Gastroesophageal sphincter (tissue), 4 donors: ENCODE data around the gene FGFRL1. TPM values are rescaled to one million over a fixed set of nuclear protein-coding genes. Genes with fewer than 3 reads are reported as not detected.
A peak's percentile ranks its signal among the peaks of the same experiment; 100 is the strongest.

Experiments
- ATAC-seq: fragments of 150-250 bp; one replicate; pipeline ENCODE4 v1.9.1; 2016; ENCODE audit warnings: mild to moderate bottlenecking, moderate library complexity
- H3K27ac ChIP-seq, 4 donors: fragments of 200-600 bp; sonication (generic) in 3 of 4; 1 replicate in 3 of 4; 2 replicates in 1 of 4; pipeline ENCODE4 v1.5.1; 2016 to 2019
- H3K27me3 ChIP-seq: fragments of 200-600 bp; sonication (generic); one replicate; pipeline ENCODE4 v1.5.1; 2019
- H3K36me3 ChIP-seq, 2 donors: fragments of 200-600 bp; sonication (generic); one replicate each; pipeline ENCODE4 v1.5.1; 2019; ENCODE audit warnings: control low read depth in 1 of 2
- H3K4me1 ChIP-seq, 3 donors: fragments of 200-600 bp; sonication (generic); 1 replicate in 2 of 3; 2 replicates in 1 of 3; pipeline ENCODE4 v1.5.1; 2016 to 2019; ENCODE audit warnings: control low read depth in 2 of 3
- H3K4me3 ChIP-seq, 2 donors: fragments of 200-600 bp; sonication (generic); one replicate each; pipeline ENCODE4 v1.5.1; 2019; ENCODE audit warnings: mild to moderate bottlenecking in 1 of 2, moderate library complexity in 1 of 2
- H3K9me3 ChIP-seq, 3 donors: fragments of 200-600 bp; sonication (generic); one replicate each; pipeline ENCODE4 v1.5.1; 2017 to 2019; ENCODE audit warnings: control low read depth in 2 of 3
- EP300 ChIP-seq: sonication (generic); formaldehyde crosslinking; IDR thresholded peaks from one replicate; pipeline ENCODE4 v1.6.1; 2017; ENCODE audit warnings: antibody characterized with exemption, mild to moderate bottlenecking
- POLR2A ChIP-seq, 2 donors: fragments of 450-650 bp; IDR thresholded peaks; one replicate each; pipeline ENCODE4 v1.6.1; 2017; ENCODE audit warnings: antibody characterized with exemption in 2 of 2, mild to moderate bottlenecking in 2 of 2, moderate library complexity in 1 of 2
- POLR2AphosphoS5 ChIP-seq: sonication (generic); formaldehyde crosslinking; IDR thresholded peaks from one replicate; pipeline ENCODE4 v1.6.1; 2017; ENCODE audit warnings: antibody characterized with exemption
- WGBS, 2 donors: methylation state at CpG; one replicate each; pipeline ENCODE4 v1.1.5; 2018; ENCODE audit warnings: low coverage in 1 of 2; 5-methylcytosine and 5-hydroxymethylcytosine counted together
- total RNA-seq, 4 donors: library from RNA; depleted of rRNA; stranded (reverse); fragments of >200 nt; gene quantifications; one replicate each; pipeline ENCODE4 v1.1.0, GENCODE V29; 2016
- TF ChIP-seq, protein P1 (sequence below), 4 experiments: fragments of 200-600 bp in 2 of 4; fragments of 450-650 bp in 2 of 4; sonication (generic) in 1 of 4; IDR thresholded peaks; one replicate each; pipeline ENCODE4 v1.5.1; 2017 to 2019; ENCODE audit warnings: antibody characterized with exemption in 4 of 4, mild to moderate bottlenecking in 2 of 4, moderate library complexity in 2 of 4

FGFRL1 gene
- total RNA-seq, 4 donors from 2014 or later, result 21.9 to 36.8 (median 25.4) TPM

DNA sequence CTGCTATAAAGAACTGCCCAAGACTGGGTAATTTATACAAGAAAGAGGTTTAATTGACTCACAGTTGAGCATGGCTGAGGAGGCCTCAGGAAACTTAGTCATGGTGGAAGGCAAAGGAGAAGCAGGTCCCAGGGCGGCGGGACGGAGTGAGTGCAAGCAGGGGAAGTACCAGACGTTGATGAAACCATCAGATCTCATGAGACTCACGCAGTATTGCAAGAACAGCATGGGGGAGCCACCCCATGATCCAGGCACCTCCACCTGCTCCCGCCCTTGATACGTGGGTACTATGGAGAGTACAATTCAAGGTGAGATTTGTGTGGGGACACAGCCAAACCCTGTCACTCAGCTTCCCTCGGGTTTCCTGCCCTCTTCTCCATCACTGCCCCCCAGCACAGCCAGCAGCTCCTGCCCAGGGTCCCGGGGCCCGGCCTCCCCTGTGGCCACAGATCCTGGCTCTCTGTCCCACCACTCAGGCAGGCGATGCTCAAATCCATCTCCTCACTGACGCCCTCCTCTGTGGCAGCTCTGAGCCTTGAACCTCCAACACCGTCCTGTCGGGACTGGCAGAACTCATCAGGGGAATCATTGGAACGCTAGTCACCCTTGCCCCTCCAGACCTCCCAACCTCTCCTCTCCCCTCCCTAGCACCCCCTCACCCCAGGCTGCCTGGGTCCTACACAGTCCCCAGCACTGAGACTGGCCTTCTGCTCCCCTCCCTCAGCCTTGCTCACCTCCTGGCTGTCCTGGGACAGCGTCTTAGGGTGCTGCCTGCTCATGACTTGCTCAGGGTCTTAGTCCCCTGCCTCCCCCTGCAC, 37.6 kb downstream of the FGFRL1 start:
- Histone ChIP-seq H3K4me3 (no peak overlapping the region), H3K4me1 (peaks cover 0 to 37% (median 10%) of the 10 kb centered on the region in 3 donors), H3K27me3 (peaks cover 83% of the 10 kb centered on the region), H3K27ac (no peak overlapping the region), H3K36me3 (no peaks in the 10 kb centered on the region), H3K9me3 (no peaks in the 10 kb centered on the region)
- TF ChIP-seq EP300 (no peak), POLR2AphosphoS5 (no peak), POLR2A (IDR thresholded peaks at IDR 0.05) (no peak)
- TF ChIP-seq, protein P1, sequence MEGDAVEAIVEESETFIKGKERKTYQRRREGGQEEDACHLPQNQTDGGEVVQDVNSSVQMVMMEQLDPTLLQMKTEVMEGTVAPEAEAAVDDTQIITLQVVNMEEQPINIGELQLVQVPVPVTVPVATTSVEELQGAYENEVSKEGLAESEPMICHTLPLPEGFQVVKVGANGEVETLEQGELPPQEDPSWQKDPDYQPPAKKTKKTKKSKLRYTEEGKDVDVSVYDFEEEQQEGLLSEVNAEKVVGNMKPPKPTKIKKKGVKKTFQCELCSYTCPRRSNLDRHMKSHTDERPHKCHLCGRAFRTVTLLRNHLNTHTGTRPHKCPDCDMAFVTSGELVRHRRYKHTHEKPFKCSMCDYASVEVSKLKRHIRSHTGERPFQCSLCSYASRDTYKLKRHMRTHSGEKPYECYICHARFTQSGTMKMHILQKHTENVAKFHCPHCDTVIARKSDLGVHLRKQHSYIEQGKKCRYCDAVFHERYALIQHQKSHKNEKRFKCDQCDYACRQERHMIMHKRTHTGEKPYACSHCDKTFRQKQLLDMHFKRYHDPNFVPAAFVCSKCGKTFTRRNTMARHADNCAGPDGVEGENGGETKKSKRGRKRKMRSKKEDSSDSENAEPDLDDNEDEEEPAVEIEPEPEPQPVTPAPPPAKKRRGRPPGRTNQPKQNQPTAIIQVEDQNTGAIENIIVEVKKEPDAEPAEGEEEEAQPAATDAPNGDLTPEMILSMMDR (IDR thresholded peaks at IDR 0.05), result no peak
- ATAC-seq, result no peak
- WGBS, 2 donors, result 83 to 85% methylated on average over 7 to 13 of the region's 16 CpGs

- Histone ChIP-seq H3K4me1 (peaks cover 0 to 32% (median 6%) of the 10 kb centered on the region in 3 donors), H3K9me3 (no peaks in the 10 kb centered on the region), H3K36me3 (no peaks in the 10 kb centered on the region), H3K4me3 (no peak overlapping the region), H3K27ac (no peak overlapping the region), H3K27me3 (peaks cover 79% of the 10 kb centered on the region)
- TF ChIP-seq POLR2AphosphoS5 (no peak), EP300 (no peak), POLR2A (IDR thresholded peaks at IDR 0.05) (no peak)
- TF ChIP-seq, protein P1 (IDR thresholded peaks at IDR 0.05), result no peak
- 71% methylated on average over 5 of the region's 21 CpGs; no CpG with 5 or more reads in 1 of the 2 donors for WGBS, 2 donors
- no peak for ATAC-seq
These were observed 38.1 kb downstream of the FGFRL1 start for GRCh38 chr4:1049591-1049905.

- Histone ChIP-seq H3K4me3 (no peak overlapping the region), H3K36me3 (no peaks in the 10 kb centered on the region), H3K27me3 (peaks cover 73% of the 10 kb centered on the region), H3K4me1 (peaks cover 0 to 31% (median 6%) of the 10 kb centered on the region in 3 donors), H3K9me3 (no peaks in the 10 kb centered on the region), H3K27ac (no peak overlapping the region)
- ATAC-seq, result no peak
- TF ChIP-seq, protein P1 (IDR thresholded peaks at IDR 0.05), result peak in 1 of 4 experiments; percentile 32
- no peak for TF ChIP-seq POLR2AphosphoS5
- 65 to 88% methylated on average over 3 to 4 of the region's 40 CpGs for WGBS, 2 donors
These were observed 39.2 kb downstream of the FGFRL1 start for GRCh38 chr4:1050486-1051213.

DNA sequence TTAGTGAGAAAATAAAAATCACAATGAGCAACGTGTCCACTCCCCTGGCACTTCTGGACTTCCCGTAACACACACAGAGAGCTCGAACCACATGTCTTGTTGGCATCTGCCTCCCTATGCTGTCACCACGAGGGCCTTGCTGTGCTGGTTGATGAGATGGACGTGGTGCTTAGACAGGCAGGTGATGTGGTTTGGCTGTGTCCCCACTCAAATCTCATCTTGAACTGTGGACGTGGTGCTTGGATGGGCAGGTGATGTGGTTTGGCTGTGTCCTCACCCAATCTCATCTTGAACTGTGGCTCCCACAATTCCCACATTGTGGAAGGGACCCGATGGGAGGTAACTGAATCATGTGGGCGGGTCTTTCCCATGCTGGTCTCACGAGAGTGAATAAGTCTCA, 40.0 kb downstream of the FGFRL1 start:
- H3K27me3 ChIP-seq, result peaks cover 76% of the 10 kb centered on the region
- TF ChIP-seq, protein P1 (IDR thresholded peaks at IDR 0.05), result no peak
- no peak for TF ChIP-seq EP300
- TF ChIP-seq POLR2AphosphoS5, result no peak
- TF ChIP-seq POLR2A (IDR thresholded peaks at IDR 0.05), result no peak
- H3K36me3 ChIP-seq, result no peaks in the 10 kb centered on the region
- WGBS, 2 donors, result 69 to 86% methylated on average over 3 to 5 of the region's 9 CpGs
- peaks cover 0 to 34% (median 6%) of the 10 kb centered on the region in 3 donors for H3K4me1 ChIP-seq
- H3K27ac ChIP-seq, result no peak overlapping the region
- ATAC-seq, result no peak
- no peaks in the 10 kb centered on the region for H3K9me3 ChIP-seq
- no peak overlapping the region for H3K4me3 ChIP-seq
